Measurements from ENCODE around the gene TTYH3. TPM values are rescaled to one million over a fixed set of nuclear protein-coding genes. Genes with fewer than 3 reads are reported as not detected.
"Not testable (repeated sequence)": the region's sequence is repeated elsewhere in the genome, so short reads cannot be mapped to it uniquely, and the experiment has no call there.

TTYH3 gene
- total RNA-seq, 1 donor from 2014 or later: 250 TPM

- DNase-seq (ENCODE audit: low spot score): no peak
These were observed 56.9 kb downstream of the TTYH3 start for GRCh38 chr7:2688409-2689342.

GRCh38 chr7:2689343-2689847 is 57.6 kb downstream of the TTYH3 start:
- H3K9me3 Mint-ChIP-seq (ENCODE audit: unreplicated experiment): no peaks in the 10 kb centered on the region
- no peaks in the 10 kb centered on the region for H3K36me3 Mint-ChIP-seq (ENCODE audit: low read depth, unreplicated experiment)
- peaks cover 11% of the 10 kb centered on the region for H3K4me1 Mint-ChIP-seq (ENCODE audit: unreplicated experiment)
- no peak for DNase-seq (ENCODE audit: low spot score)
- no peak overlapping the region for H3K4me3 Mint-ChIP-seq (ENCODE audit: unreplicated experiment)
- H3K27me3 Mint-ChIP-seq (ENCODE audit: unreplicated experiment): peaks cover 13% of the 10 kb centered on the region
- no peak overlapping the region for H3K27ac Mint-ChIP-seq (ENCODE audit: unreplicated experiment)
- no peak for TF ChIP-seq CTCF (IDR thresholded peaks at IDR 0.05; ENCODE audit: unreplicated experiment)

More at GRCh38 chr7:2688409-2689342, 56.9 kb downstream of the TTYH3 start:
- Mint-ChIP-seq H3K36me3 (ENCODE audit: low read depth, unreplicated experiment) (no peaks in the 10 kb centered on the region), H3K9me3 (ENCODE audit: unreplicated experiment) (no peaks in the 10 kb centered on the region), H3K27ac (ENCODE audit: unreplicated experiment) (no peak overlapping the region), H3K4me3 (ENCODE audit: unreplicated experiment) (no peak overlapping the region), H3K27me3 (ENCODE audit: unreplicated experiment) (peaks cover 13% of the 10 kb centered on the region), H3K4me1 (ENCODE audit: unreplicated experiment) (peaks cover 11% of the 10 kb centered on the region)
- TF ChIP-seq CTCF (IDR thresholded peaks at IDR 0.05; ENCODE audit: unreplicated experiment): no peak

GRCh38 chr7:2689951-2690705 is 58.3 kb downstream of the TTYH3 start:
- peaks cover 11% of the 10 kb centered on the region for H3K4me1 Mint-ChIP-seq (ENCODE audit: unreplicated experiment)
- no peak for TF ChIP-seq CTCF (IDR thresholded peaks at IDR 0.05; ENCODE audit: unreplicated experiment)
- peaks cover 13% of the 10 kb centered on the region for H3K27me3 Mint-ChIP-seq (ENCODE audit: unreplicated experiment)

GRCh38 chr7:2691011-2691707 is 59.4 kb downstream of the TTYH3 start:
- Mint-ChIP-seq H3K9me3 (ENCODE audit: unreplicated experiment) (no peaks in the 10 kb centered on the region), H3K36me3 (ENCODE audit: low read depth, unreplicated experiment) (no peaks in the 10 kb centered on the region), H3K27ac (ENCODE audit: unreplicated experiment) (no peak overlapping the region), H3K4me1 (ENCODE audit: unreplicated experiment) (peaks cover 11% of the 10 kb centered on the region), H3K4me3 (ENCODE audit: unreplicated experiment) (no peak overlapping the region), H3K27me3 (ENCODE audit: unreplicated experiment) (peaks cover 13% of the 10 kb centered on the region)
- no peak for TF ChIP-seq CTCF (IDR thresholded peaks at IDR 0.05; ENCODE audit: unreplicated experiment)
- no peak for DNase-seq (ENCODE audit: low spot score)

More at GRCh38 chr7:2689951-2690705, 58.3 kb downstream of the TTYH3 start:
- no peak for DNase-seq (ENCODE audit: low spot score)
- Mint-ChIP-seq H3K36me3 (ENCODE audit: low read depth, unreplicated experiment) (no peaks in the 10 kb centered on the region), H3K4me3 (ENCODE audit: unreplicated experiment) (no peak overlapping the region), H3K27ac (ENCODE audit: unreplicated experiment) (peak overlapping the region; percentile 26), H3K9me3 (ENCODE audit: unreplicated experiment) (no peaks in the 10 kb centered on the region)

- not testable (repeated sequence) for H3K36me3 Mint-ChIP-seq (ENCODE audit: low read depth, unreplicated experiment); H3K9me3 Mint-ChIP-seq (ENCODE audit: unreplicated experiment); DNase-seq (ENCODE audit: low spot score); H3K4me3 Mint-ChIP-seq (ENCODE audit: unreplicated experiment)
- H3K4me1 Mint-ChIP-seq (ENCODE audit: unreplicated experiment): peaks cover 11% of the 10 kb centered on the region
- peak overlapping the region; percentile 13 for H3K27ac Mint-ChIP-seq (ENCODE audit: unreplicated experiment)
- peaks cover 13% of the 10 kb centered on the region for H3K27me3 Mint-ChIP-seq (ENCODE audit: unreplicated experiment)
These were observed 60.2 kb downstream of the TTYH3 start for GRCh38 chr7:2691932-2692439.

All from endothelial cell (in vitro differentiated cells).